ENCODE results near the gene MDN1.

Gene MDN1

DNA sequence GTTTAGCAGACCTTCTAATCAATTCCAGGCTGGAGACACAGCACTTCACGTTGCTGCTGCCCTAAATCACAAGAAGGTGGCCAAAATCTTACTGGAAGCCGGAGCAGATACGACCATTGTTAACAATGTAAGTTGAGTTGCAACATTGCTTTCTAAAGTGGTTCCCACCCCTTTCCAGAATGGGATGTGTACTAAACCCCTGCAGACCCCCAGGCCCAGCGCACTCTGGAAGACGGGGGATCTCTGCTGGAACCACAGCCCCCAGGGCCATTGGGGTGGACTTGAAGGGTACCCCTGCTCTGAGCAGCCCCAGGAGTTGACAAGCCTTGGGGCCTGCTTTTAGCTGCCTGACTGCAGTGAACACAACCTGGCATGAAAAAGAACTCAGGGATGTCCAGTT is 203.1 kb downstream of the MDN1 start:
- TF ChIP-seq, protein P1, sequence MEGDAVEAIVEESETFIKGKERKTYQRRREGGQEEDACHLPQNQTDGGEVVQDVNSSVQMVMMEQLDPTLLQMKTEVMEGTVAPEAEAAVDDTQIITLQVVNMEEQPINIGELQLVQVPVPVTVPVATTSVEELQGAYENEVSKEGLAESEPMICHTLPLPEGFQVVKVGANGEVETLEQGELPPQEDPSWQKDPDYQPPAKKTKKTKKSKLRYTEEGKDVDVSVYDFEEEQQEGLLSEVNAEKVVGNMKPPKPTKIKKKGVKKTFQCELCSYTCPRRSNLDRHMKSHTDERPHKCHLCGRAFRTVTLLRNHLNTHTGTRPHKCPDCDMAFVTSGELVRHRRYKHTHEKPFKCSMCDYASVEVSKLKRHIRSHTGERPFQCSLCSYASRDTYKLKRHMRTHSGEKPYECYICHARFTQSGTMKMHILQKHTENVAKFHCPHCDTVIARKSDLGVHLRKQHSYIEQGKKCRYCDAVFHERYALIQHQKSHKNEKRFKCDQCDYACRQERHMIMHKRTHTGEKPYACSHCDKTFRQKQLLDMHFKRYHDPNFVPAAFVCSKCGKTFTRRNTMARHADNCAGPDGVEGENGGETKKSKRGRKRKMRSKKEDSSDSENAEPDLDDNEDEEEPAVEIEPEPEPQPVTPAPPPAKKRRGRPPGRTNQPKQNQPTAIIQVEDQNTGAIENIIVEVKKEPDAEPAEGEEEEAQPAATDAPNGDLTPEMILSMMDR (IDR thresholded peaks at IDR 0.05; ENCODE audit: insufficient read depth, low read depth, low read length, missing control alignments) = no peak
- DNase-seq (ENCODE audit: low read depth) = no peak
- no peak overlapping the region for H3K4me3 ChIP-seq (ENCODE audit: low read length)

DNA sequence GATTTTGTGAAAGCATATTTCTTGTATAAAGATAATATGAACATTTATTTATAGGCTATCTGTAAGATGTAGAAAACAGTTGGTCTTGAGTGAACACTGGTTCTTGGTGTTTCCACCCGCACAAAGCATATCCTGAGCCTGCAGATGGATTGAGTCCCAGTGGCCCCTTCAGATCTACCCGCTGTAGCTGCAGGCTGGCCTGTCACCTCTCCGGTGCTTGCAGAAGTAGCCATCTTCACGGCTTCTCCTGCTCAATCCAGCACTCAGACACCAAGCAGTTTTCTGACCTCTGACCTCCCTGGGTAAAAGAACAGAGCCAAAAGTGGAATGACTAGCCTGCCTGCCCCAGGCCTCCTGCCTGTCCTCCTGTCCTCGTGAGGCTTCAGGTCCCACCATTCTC is 203.7 kb downstream of the MDN1 start:
- DNase-seq (ENCODE audit: low read depth) = no peak
- TF ChIP-seq, protein P1 (IDR thresholded peaks at IDR 0.05; ENCODE audit: insufficient read depth, low read depth, low read length, missing control alignments) = no peak
- H3K4me3 ChIP-seq (ENCODE audit: low read length) = no peak overlapping the region

DNA sequence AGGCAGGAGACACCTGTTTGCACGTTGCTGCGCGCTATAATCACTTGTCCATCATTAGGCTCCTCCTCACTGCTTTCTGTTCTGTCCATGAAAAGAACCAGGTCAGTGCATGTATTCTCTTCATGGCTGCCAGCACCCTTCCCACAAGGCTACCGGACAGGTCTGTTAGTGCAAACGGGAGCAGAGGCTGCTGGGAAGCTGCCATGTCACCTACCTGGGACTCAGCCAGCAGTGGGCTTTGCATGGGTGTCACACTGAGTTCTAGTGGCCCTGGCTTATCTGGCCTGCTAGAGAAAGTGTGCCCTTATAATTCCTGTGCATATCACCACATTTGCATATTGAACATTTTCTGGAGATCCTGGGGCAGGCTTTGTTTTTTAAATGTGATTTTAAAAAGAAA is 205.8 kb downstream of the MDN1 start:
- TF ChIP-seq, protein P1 (IDR thresholded peaks at IDR 0.05; ENCODE audit: insufficient read depth, low read depth, low read length, missing control alignments) = no peak
- H3K4me3 ChIP-seq (ENCODE audit: low read length) = no peak overlapping the region
- DNase-seq (ENCODE audit: low read depth) = no peak

DNA sequence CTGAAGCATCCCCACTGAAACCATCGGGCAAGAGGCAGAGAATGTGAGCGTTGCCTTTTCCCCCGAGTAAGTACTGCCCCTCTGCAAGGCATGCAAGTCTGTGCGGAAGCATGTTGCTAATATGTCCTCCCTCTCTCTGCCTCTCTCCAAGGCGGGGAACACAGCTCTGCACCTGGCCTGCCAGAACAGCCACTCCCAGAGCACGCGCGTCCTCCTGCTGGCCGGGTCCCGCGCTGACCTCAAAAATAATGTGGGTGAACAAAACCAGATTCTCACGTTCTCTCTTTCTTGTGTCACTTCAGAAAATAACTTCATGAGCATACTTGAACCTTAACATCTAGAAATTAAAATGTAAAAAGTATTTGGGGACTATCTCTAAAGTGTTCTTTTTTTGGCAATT is 207.5 kb downstream of the MDN1 start:
- no peak overlapping the region for H3K4me3 ChIP-seq (ENCODE audit: low read length)
- TF ChIP-seq, protein P1 (IDR thresholded peaks at IDR 0.05; ENCODE audit: insufficient read depth, low read depth, low read length, missing control alignments) = no peak
- no peak for DNase-seq (ENCODE audit: low read depth)

DNA sequence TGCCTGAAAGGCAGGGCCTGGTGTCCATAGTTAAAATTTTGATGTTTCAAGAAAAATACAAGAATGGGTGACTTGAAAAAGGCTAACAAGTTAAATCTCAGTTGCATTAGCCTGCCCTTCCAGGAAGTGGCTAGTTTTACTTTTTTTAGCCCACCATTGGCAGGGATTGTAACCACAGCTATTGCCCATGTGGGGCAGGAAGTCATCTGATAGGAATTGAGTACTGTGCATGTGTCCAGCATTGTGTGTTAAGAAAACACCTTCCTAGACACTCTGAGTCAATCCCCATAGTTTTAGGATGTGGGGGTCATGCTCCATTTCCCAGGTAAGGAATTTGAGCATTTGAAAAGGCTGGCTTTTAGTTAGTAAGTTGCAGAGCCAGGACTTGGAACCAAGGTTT is 207.9 kb downstream of the MDN1 start:
- no peak overlapping the region for H3K4me3 ChIP-seq (ENCODE audit: low read length)
- DNase-seq (ENCODE audit: low read depth) = no peak
- TF ChIP-seq, protein P1 (IDR thresholded peaks at IDR 0.05; ENCODE audit: insufficient read depth, low read depth, low read length, missing control alignments) = no peak

DNA sequence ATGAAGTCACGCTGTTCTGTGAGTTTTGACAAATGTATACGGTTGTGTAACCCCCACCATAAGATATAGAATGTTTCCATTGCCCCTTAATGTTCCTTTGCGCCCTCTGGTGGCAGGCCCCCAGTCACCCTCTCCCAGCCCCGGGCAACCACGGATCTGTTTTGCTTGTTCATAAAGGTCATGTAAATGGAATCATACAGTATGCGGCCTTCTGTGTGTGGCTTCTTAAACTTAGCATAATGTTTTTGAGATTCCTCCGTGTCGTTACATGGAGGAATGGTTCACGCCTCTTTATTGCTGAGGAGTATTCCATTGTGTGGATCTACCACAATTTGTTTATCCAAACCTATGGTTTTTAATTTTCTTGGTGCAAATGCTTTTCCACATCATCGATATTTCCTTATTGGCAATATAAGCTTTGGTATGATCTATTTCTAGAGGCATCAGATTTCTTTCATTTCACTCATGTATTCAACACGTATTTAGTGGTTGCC is 209.4 kb downstream of the MDN1 start:
- TF ChIP-seq, protein P1 (IDR thresholded peaks at IDR 0.05; ENCODE audit: insufficient read depth, low read depth, low read length, missing control alignments) = peak; percentile 81
- peak; percentile 65 for DNase-seq (ENCODE audit: low read depth)
- H3K4me3 ChIP-seq (ENCODE audit: low read length) = no peak overlapping the region

DNA sequence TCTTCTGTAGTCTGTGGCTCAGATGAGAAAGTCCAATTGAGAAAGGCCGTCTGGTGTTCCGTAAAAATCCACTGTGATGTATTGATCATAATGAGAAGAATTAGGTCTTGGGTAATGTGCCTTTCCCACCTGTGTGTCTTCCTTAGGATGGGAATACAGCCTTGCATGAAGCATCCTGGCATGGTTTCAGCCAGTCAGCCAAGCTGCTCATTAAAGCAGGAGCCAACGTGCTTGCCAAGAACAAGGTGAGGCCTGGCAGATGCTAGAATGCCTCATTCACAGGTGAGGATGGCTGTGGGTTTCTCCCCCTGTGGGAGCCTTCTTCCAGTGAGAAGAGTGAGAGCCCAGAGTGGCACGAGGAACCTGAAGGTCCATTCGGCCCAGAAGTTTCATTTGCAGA is 213.7 kb downstream of the MDN1 start:
- DNase-seq (ENCODE audit: low read depth) = no peak
- no peak overlapping the region for H3K4me3 ChIP-seq (ENCODE audit: low read length)
- TF ChIP-seq, protein P1 (IDR thresholded peaks at IDR 0.05; ENCODE audit: insufficient read depth, low read depth, low read length, missing control alignments) = no peak
